Testis (tissue), 2 donors: Measurements from ENCODE around the gene C6orf47.

ENCODE experiments used
- CTCF ChIP-seq, 3 experiments: fragments of 450-650 bp in 2 of 3; fragments of 200-600 bp in 1 of 3; sonication (generic) in 1 of 3; IDR thresholded peaks; one replicate each; pipeline ENCODE4 v1.5.1; 2016 to 2019; ENCODE audit warnings: antibody characterized with exemption in 3 of 3, mild to moderate bottlenecking in 2 of 3, moderate library complexity in 1 of 3
- POLR2A ChIP-seq: fragments of 450-650 bp; IDR thresholded peaks from one replicate; pipeline ENCODE4 v1.6.1; 2017; ENCODE audit warnings: antibody characterized with exemption, mild to moderate bottlenecking, moderate library complexity

GRCh38 chr6:31705931-31706330, 45.4 kb upstream of the C6orf47 start:
- TF ChIP-seq CTCF (IDR thresholded peaks at IDR 0.05) (no peak), POLR2A (no peak)
